D721Med (cell line): ENCODE results near the gene ARHGAP8.

Source experiments
- DNase-seq: peaks from one replicate; pipeline ENCODE4 v3.0.0; 2011; ENCODE audit warnings: low spot score; ENCODE audit not compliant: insufficient read length
- FAIRE-seq: peaks from 2 replicates; lab custom pipeline; 2011; peaks lifted over from hg19 to GRCh38; lab: Jason Lieb, UNC
- CTCF ChIP-seq: IDR thresholded peaks from 2 replicates; pipeline ENCODE4 v1.5.1; 2012; ENCODE audit warnings: mild to moderate bottlenecking, control low read depth; ENCODE audit not compliant: insufficient read depth; ENCODE audit errors: missing control alignments

Gene ARHGAP8

GRCh38 chr22:44752285-44753188 is at the start of gene ARHGAP8:
TSS of gene ARHGAP8 (plus strand) at chr22:44752575. CDS start at chr22:44786528, 33,953 bp downstream.
- FAIRE-seq (no peak), DNase-seq (peak; percentile 40)
- TF ChIP-seq CTCF: no peak

GRCh38 chr22:44703255-44703870 is 49.0 kb upstream of the ARHGAP8 start:
- no peak for TF ChIP-seq CTCF
- FAIRE-seq (no peak), DNase-seq (no peak)

GRCh38 chr22:44704159-44705021 is 48.0 kb upstream of the ARHGAP8 start:
- DNase-seq (no peak), FAIRE-seq (no peak)
- TF ChIP-seq CTCF: no peak

GRCh38 chr22:44705022-44705297 is 47.4 kb upstream of the ARHGAP8 start:
- DNase-seq (no peak), FAIRE-seq (no peak)
- no peak for TF ChIP-seq CTCF

GRCh38 chr22:44706488-44706887 is 45.9 kb upstream of the ARHGAP8 start:
- FAIRE-seq (no peak), DNase-seq (no peak)
- no peak for TF ChIP-seq CTCF

- no peak for TF ChIP-seq CTCF
- DNase-seq (no peak), FAIRE-seq (no peak)
Observed at GRCh38 chr22:44707178-44707577, 45.2 kb upstream of the ARHGAP8 start.
